Lung (tissue), 12 donors: ENCODE results near the gene KIF1B. TPM values are rescaled to one million over a fixed set of nuclear protein-coding genes. Genes with fewer than 3 reads are reported as not detected.

Source experiments
- ATAC-seq: fragments of 200-7000 bp; cut with Tn5 transposase; one replicate; pipeline ENCODE4 v1.9.1; 2020; ENCODE audit warnings: moderate number of reproducible peaks; ENCODE audit not compliant: insufficient read depth, low FRiP score
- DNase-seq, 3 donors: peaks; one replicate each; pipeline ENCODE4 v3.0.0-alpha.2; 2013 to 2017
- H3K27ac ChIP-seq, 2 donors: one replicate each; pipeline ENCODE4 v1.5.1; 2013; ENCODE audit warnings: mild to moderate bottlenecking in 2 of 2, moderate library complexity in 2 of 2, control low read depth in 1 of 2, inconsistent platforms in 1 of 2, low read depth in 1 of 2, low read length in 1 of 2
- H3K27me3 ChIP-seq, 3 donors: one replicate each; pipeline ENCODE4 v1.5.1; 2013; ENCODE audit warnings: low read length in 2 of 3; ENCODE audit not compliant: control insufficient read depth in 3 of 3, insufficient read depth in 3 of 3
- H3K36me3 ChIP-seq, 4 donors: one replicate each; pipeline ENCODE4 v1.5.1; 2013; ENCODE audit warnings: low read length in 4 of 4, mild to moderate bottlenecking in 1 of 4, moderate library complexity in 1 of 4; ENCODE audit not compliant: control insufficient read depth in 4 of 4, insufficient read depth in 4 of 4
- H3K4me1 ChIP-seq, 5 donors: one replicate each; pipeline ENCODE4 v1.5.1; 2013; ENCODE audit warnings: low read length in 5 of 5, mild to moderate bottlenecking in 2 of 5, moderate library complexity in 1 of 5; ENCODE audit not compliant: control insufficient read depth in 5 of 5, insufficient read depth in 5 of 5
- H3K4me3 ChIP-seq: one replicate; pipeline ENCODE4 v1.5.1; 2013; ENCODE audit warnings: mild to moderate bottlenecking, control low read depth, moderate library complexity
- H3K9ac ChIP-seq, 2 donors: one replicate each; pipeline ENCODE4 v1.5.1; 2013; ENCODE audit warnings: low read length in 2 of 2, control low read depth in 1 of 2; ENCODE audit not compliant: insufficient read depth in 1 of 2
- H3K9me3 ChIP-seq, 4 donors: one replicate each; pipeline ENCODE4 v1.5.1; 2013; ENCODE audit warnings: low read length in 3 of 4, mild to moderate bottlenecking in 1 of 4, moderate library complexity in 1 of 4; ENCODE audit not compliant: control insufficient read depth in 4 of 4, insufficient read depth in 3 of 4
- WGBS, 2 donors: extraction: QIAGEN DNeasy Blood & Tissue Kit; methylation state at CpG; one replicate each; pipeline ENCODE4 v1.1.7; 2013; 5-methylcytosine and 5-hydroxymethylcytosine counted together
- polyA plus RNA-seq, 2 donors: library from polyadenylated mRNA; stranded (reverse); fragments of 200-250 nt; gene quantifications; one replicate each; pipeline ENCODE4 v1.2.1, GENCODE V29; 2013
- total RNA-seq, 2 donors: library from RNA; depleted of rRNA in 1 of 2; stranded (reverse); fragments of >200 nt in 1 of 2; gene quantifications; one replicate each; pipeline ENCODE4 v1.2.1, GENCODE V29; 2014 to 2021
- TF ChIP-seq, protein P1 (sequence below): IDR thresholded peaks from 2 replicates; pipeline ENCODE4 v1.5.1; 2012; ENCODE audit warnings: mild to moderate bottlenecking; ENCODE audit errors: control extremely low read depth, extremely low read depth
- donor health status: control.
- donor health status: control.
- donor health status: Bipolar disorder and iron deficiency.
- donor health status: healthy.
- donor health status: DM: yes; HTN: yes; CAD: no.

The KIF1B gene
- total and polyA plus RNA-seq, 4 donors: 9.7 to 64.0 (median 24.4) TPM

DNA sequence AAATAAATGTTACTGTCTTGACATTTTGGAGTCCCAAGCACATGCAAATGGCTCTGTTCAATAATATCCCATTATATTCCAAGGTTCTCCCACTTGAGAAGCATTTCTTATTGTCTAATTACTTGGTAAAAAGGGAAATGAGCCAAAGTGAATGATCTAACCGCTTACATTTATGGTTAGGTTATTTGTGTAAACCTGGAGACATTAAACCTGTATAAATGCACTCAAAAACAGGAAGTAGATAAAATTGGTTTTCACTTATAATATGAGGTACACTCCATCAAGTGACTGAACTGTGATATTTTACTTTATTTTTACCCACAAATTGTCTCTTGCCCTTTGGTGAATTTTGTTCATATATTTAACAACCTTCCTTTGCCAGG lies 26.8 kb downstream of the KIF1B start:
- peaks cover 0 to 8% (median 0%) of the 10 kb centered on the region in 4 donors for H3K36me3 ChIP-seq
- 89 to 93% methylated on average over 1 of the region's 1 CpG for WGBS, 2 donors
- no peaks in the 10 kb centered on the region for H3K27me3 ChIP-seq
- no peak overlapping the region for H3K4me3 ChIP-seq
- H3K9me3 ChIP-seq: no peaks in the 10 kb centered on the region
- ATAC-seq (no peak), DNase-seq (no peak)
- no peak overlapping the region for H3K9ac ChIP-seq
- H3K27ac ChIP-seq: no peak overlapping the region
- TF ChIP-seq, protein P1, sequence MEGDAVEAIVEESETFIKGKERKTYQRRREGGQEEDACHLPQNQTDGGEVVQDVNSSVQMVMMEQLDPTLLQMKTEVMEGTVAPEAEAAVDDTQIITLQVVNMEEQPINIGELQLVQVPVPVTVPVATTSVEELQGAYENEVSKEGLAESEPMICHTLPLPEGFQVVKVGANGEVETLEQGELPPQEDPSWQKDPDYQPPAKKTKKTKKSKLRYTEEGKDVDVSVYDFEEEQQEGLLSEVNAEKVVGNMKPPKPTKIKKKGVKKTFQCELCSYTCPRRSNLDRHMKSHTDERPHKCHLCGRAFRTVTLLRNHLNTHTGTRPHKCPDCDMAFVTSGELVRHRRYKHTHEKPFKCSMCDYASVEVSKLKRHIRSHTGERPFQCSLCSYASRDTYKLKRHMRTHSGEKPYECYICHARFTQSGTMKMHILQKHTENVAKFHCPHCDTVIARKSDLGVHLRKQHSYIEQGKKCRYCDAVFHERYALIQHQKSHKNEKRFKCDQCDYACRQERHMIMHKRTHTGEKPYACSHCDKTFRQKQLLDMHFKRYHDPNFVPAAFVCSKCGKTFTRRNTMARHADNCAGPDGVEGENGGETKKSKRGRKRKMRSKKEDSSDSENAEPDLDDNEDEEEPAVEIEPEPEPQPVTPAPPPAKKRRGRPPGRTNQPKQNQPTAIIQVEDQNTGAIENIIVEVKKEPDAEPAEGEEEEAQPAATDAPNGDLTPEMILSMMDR: no peak
- peaks cover 0 to 4% (median 0%) of the 10 kb centered on the region in 5 donors for H3K4me1 ChIP-seq

DNA sequence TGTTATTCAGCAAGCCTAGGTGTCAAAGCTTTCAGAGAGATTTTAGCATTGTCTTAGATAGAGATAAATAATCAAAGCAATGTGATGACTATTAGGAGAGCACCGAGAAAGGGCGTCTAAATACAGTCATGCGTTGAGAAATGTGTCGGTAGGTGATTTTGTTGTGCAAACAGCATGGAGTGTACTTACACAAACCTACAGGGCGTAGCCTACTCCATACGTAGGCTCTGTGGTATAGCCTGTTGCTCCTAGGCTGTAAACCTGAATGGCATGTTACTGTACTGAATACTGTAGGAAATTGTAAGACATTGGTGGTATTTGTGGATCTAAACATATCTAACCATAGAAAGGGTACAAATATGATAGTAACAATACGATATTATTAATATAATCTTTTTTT lies 31.8 kb downstream of the KIF1B start:
- WGBS, 2 donors: 48 to 82% methylated on average over 7 of the region's 7 CpGs
- no peak overlapping the region for H3K9ac ChIP-seq
- peaks cover 0 to 13% (median 0%) of the 10 kb centered on the region in 5 donors for H3K4me1 ChIP-seq
- H3K36me3 ChIP-seq: peaks cover 0 to 4% (median 1%) of the 10 kb centered on the region in 4 donors
- H3K27me3 ChIP-seq: no peaks in the 10 kb centered on the region
- H3K27ac ChIP-seq: no peak overlapping the region
- DNase-seq: no peak
- no peak overlapping the region for H3K4me3 ChIP-seq
- TF ChIP-seq, protein P1: no peak
- no peak for ATAC-seq
- no peaks in the 10 kb centered on the region for H3K9me3 ChIP-seq

DNA sequence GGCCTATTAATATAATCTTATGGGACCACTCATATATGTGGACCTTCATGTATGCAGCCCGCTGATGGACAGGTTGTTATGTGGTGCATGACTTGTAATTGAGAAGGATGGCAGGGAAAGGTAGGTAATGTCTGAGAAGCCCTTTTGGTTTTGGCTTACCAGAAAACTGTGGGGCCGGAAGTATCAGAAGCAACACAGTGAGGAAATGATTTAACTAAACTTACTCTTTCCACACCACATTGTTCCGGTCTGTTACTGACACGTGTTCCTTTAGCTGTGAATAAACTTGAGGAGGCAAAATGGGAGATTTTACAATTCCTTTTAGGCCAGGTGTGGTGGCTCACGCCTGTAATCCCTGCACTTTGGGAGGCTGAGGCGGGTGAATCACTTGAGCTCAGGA lies 32.4 kb downstream of the KIF1B start:
- no peak overlapping the region for H3K4me3 ChIP-seq
- H3K27me3 ChIP-seq: no peaks in the 10 kb centered on the region
- WGBS, 2 donors: 54 to 69% methylated on average over 6 of the region's 6 CpGs
- peaks cover 0 to 4% (median 2%) of the 10 kb centered on the region in 4 donors for H3K36me3 ChIP-seq
- H3K4me1 ChIP-seq: peaks cover 0 to 13% (median 0%) of the 10 kb centered on the region in 5 donors
- H3K27ac ChIP-seq: no peak overlapping the region
- ATAC-seq (no peak), DNase-seq (no peak)
- H3K9me3 ChIP-seq: no peaks in the 10 kb centered on the region
- TF ChIP-seq, protein P1: no peak
- no peak overlapping the region for H3K9ac ChIP-seq

DNA sequence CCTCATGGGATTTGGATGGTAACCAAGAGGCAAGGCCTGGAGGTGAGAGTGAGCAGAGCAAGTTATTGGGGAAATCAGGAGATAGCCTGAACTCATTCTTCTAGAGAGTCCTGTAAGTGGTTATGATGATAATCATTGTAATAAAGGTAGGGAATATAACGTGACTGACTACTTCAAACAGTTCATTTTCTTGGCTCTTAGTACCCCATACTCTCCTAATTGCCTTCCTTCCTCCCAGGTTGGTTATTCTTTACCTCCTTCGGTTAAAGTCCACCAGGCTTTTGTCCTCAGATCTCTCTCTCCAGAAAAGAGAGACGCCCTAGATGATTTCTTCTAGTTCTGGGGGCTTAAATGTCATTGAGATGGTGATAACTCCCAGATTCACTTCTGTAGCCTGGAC lies 35.3 kb downstream of the KIF1B start:
- TF ChIP-seq, protein P1: no peak
- H3K36me3 ChIP-seq: peaks cover 0 to 5% (median 1%) of the 10 kb centered on the region in 4 donors
- H3K27ac ChIP-seq: no peak overlapping the region
- no peak overlapping the region for H3K4me3 ChIP-seq
- ATAC-seq (no peak), DNase-seq (no peak)
- no peaks in the 10 kb centered on the region for H3K9me3 ChIP-seq
- H3K4me1 ChIP-seq: peaks cover 0 to 16% (median 0%) of the 10 kb centered on the region in 5 donors
- H3K9ac ChIP-seq: no peak overlapping the region
- no peaks in the 10 kb centered on the region for H3K27me3 ChIP-seq
- 75 to 94% methylated on average over 3 of the region's 3 CpGs for WGBS, 2 donors
